GM12878 (cell line): ENCODE data around the gene PLD4. TPM values are rescaled to one million over a fixed set of nuclear protein-coding genes. Genes with fewer than 3 reads are reported as not detected.

Experiments used
- ATAC-seq: fragments of 200-7000 bp; cut with Tn5 transposase; 3 replicates; pipeline ENCODE4 v1.9.1; 2020; ENCODE audit warnings: mild to moderate bottlenecking, moderate library complexity
- BruUV-seq: library from RNA; stranded (reverse); fragments of 400-500 nt; replicated peaks from 2 replicates; lab custom pipeline; 2021; lab: Mats Ljungman, UMichigan
- CTCF ChIA-PET: fragments of 300-600 bp; sonication (Branson Sonifier 250); formaldehyde crosslinking; extraction: SDS; loops from one replicate; lab custom pipeline; 2021; ENCODE audit warnings: inconsistent platforms; lab: Yijun Ruan, JAX
- POLR2A ChIA-PET: fragments of 350-600 bp; formaldehyde crosslinking; extraction: SDS; loops from one replicate; lab custom pipeline; 2021; ENCODE audit warnings: inconsistent platforms; lab: Charles Lee
- RAD21 ChIA-PET: fragments of 300-600 bp; sonication (Branson Sonifier 250); formaldehyde crosslinking; loops from one replicate; lab custom pipeline; 2023; ENCODE audit warnings: antibody characterized with exemption; ENCODE audit not compliant: unreplicated experiment; lab: Charles Lee
- SMC1A ChIA-PET: fragments of 300-600 bp; sonication (Branson Sonifier 250); formaldehyde crosslinking; loops from one replicate; lab custom pipeline; 2023; ENCODE audit not compliant: unreplicated experiment, uncharacterized antibody; lab: Charles Lee
- DNase-seq: peaks from one replicate; pipeline ENCODE4 v3.0.0-alpha.2; 2011; ENCODE audit warnings: low read depth, low spot score
- FAIRE-seq: peaks from 3 replicates; lab custom pipeline; 2011; peaks lifted over from hg19 to GRCh38; lab: Jason Lieb, UNC
- H2AFZ ChIP-seq: 2 replicates; pipeline ENCODE4 v1.6.0; 2011; ENCODE audit warnings: low read depth, low read length, control low read depth; ENCODE audit not compliant: control insufficient read depth
- H3K27ac ChIP-seq: 2 replicates; pipeline ENCODE4 v1.5.1; 2011; ENCODE audit warnings: control low read depth; ENCODE audit not compliant: control insufficient read depth, insufficient read depth
- H3K27me3 ChIP-seq, 2 experiments: replicated peaks in 1 of 2; 2 replicates each; pipeline versions ENCODE4 v1.6.0 to v1.6.1; 2011; ENCODE audit warnings: low read length in 1 of 2; ENCODE audit not compliant: control insufficient read depth in 2 of 2, insufficient read depth in 2 of 2
- H3K36me3 ChIP-seq, 2 experiments: 2 replicates each; pipeline ENCODE4 v1.5.1; 2011; ENCODE audit warnings: low read length in 1 of 2; ENCODE audit not compliant: control insufficient read depth in 2 of 2, insufficient read depth in 2 of 2
- H3K4me1 ChIP-seq: 2 replicates; pipeline ENCODE4 v1.6.1; 2011; ENCODE audit warnings: mild to moderate bottlenecking, low read length, moderate library complexity, mixed read lengths; ENCODE audit not compliant: control insufficient read depth, insufficient read depth
- H3K4me2 ChIP-seq: 2 replicates; pipeline ENCODE4 v1.6.0; 2011; ENCODE audit warnings: control low read depth; ENCODE audit not compliant: control insufficient read depth, insufficient read depth
- H3K4me3 ChIP-seq: fragments of 200-600 bp; sonication (generic); 2 replicates; pipeline ENCODE4 v1.5.1; 2016
- H3K79me2 ChIP-seq: 2 replicates; pipeline ENCODE4 v1.6.0; 2011; ENCODE audit warnings: low read length; ENCODE audit not compliant: control insufficient read depth, insufficient read depth
- H3K9ac ChIP-seq: 2 replicates; pipeline ENCODE4 v1.8.0; 2011; ENCODE audit warnings: low read length, control low read depth, mixed read lengths; ENCODE audit not compliant: control insufficient read depth, insufficient read depth
- H3K9me3 ChIP-seq: replicated peaks from 3 replicates; pipeline ENCODE4 v1.5.1; 2011; ENCODE audit warnings: mild to moderate bottlenecking, low read length; ENCODE audit not compliant: control insufficient read depth, insufficient read depth
- H4K20me1 ChIP-seq: 2 replicates; pipeline ENCODE4 v1.6.0; 2011; ENCODE audit not compliant: control insufficient read depth, insufficient read depth
- CHD2 ChIP-seq: IDR thresholded peaks from 2 replicates; pipeline ENCODE4 v1.6.1; 2011; ENCODE audit warnings: low read depth, low read length, improper control_type of control experiment, borderline replicate concordance
- EZH2 ChIP-seq: IDR thresholded peaks from 2 replicates; pipeline ENCODE4 v1.6.1; 2012; ENCODE audit warnings: low read depth, mild to moderate bottlenecking, control low read depth, inconsistent platforms, low read length, borderline replicate concordance; ENCODE audit not compliant: control insufficient read depth
- MTA3 ChIP-seq: IDR thresholded peaks from 2 replicates; pipeline ENCODE4 v1.6.1; 2012; ENCODE audit warnings: low read length, inconsistent platforms, borderline replicate concordance
- MYB ChIP-seq: fragments of 150-350 bp; IDR thresholded peaks from 2 replicates; pipeline ENCODE4 v1.6.1; 2014; ENCODE audit warnings: mild to moderate bottlenecking, low read depth, low read length, borderline replicate concordance
- RELA ChIP-seq: fragments of 450-650 bp; IDR thresholded peaks from 2 replicates; pipeline ENCODE4 v1.8.0; 2014; ENCODE audit warnings: borderline replicate concordance; ENCODE audit not compliant: partially characterized antibody
- SMARCA5 ChIP-seq: fragments of 450-650 bp; IDR thresholded peaks from 2 replicates; pipeline ENCODE4 v1.6.1; 2017; ENCODE audit warnings: mild to moderate bottlenecking
- STAT3 ChIP-seq: IDR thresholded peaks from 2 replicates; pipeline ENCODE4 v1.6.1; 2011; ENCODE audit warnings: low read depth, low read length, improper control_type of control experiment
- ZBED1 ChIP-seq: IDR thresholded peaks from 2 replicates; pipeline ENCODE4 v1.6.1; 2016; ENCODE audit warnings: borderline replicate concordance
- WGBS: methylation state at CpG from one replicate; pipeline ENCODE4 v1.1.6; 2016; ENCODE audit warnings: low lambda C conversion rate; ENCODE audit not compliant: insufficient replicate concordance, insufficient coverage; ENCODE audit errors: missing lambda C conversion rate; 5-methylcytosine and 5-hydroxymethylcytosine counted together
- in situ Hi-C: fragments of 300-500 bp; cut with MboI; formaldehyde crosslinking; loops from 9 replicates; pipeline ENCODE4 v1.14.3; 2018; ENCODE audit warnings: mixed read lengths
- intact Hi-C: fragments of 100-400 bp; cut with micrococcal nuclease; formaldehyde crosslinking; loops from one replicate; pipeline ENCODE4 v1.14.2; 2022; ENCODE audit not compliant: unreplicated experiment
- polyA plus RNA-seq, 11 experiments: library from polyadenylated mRNA; depleted of rRNA in 4 of 11; unstranded in 6 of 11; stranded (reverse) in 5 of 11; fragments of >200 nt; fragmentation: Nextera tagmentation in 4 of 11; fragmentation: Illumina TruSeq in 1 of 11; extraction: Ambion mirVana in 4 of 11; extraction: Trizol in 1 of 11; gene quantifications; 1 replicate in 1 of 11; 2 replicates in 10 of 11; pipeline versions ENCODE4 v1.2.1 to v1.2.3, GENCODE V29; 2011 to 2016; ENCODE audit warnings: inconsistent platforms in 2 of 11, missing spikeins in 2 of 11, low read depth in 1 of 11
- total RNA-seq, 4 experiments: library from RNA; depleted of rRNA in 3 of 4; stranded (reverse); fragments of >200 nt in 3 of 4; fragmentation: Illumina TruSeq in 1 of 4; extraction: Trizol in 1 of 4; gene quantifications; 2 replicates each; pipeline versions ENCODE4 v1.2.1 to v1.2.3, GENCODE V29; 2013 to 2021
- TF ChIP-seq, protein P1 (sequence below): fragments of 450-650 bp; IDR thresholded peaks from 2 replicates; pipeline ENCODE4 v1.6.1; 2014; ENCODE audit warnings: mild to moderate bottlenecking
- TF ChIP-seq, protein P2 (sequence below): fragments of 450-650 bp; IDR thresholded peaks from 2 replicates; pipeline ENCODE4 v1.6.1; 2017; ENCODE audit warnings: mild to moderate bottlenecking, low read depth, inconsistent platforms; ENCODE audit not compliant: poor library complexity, severe bottlenecking
- TF ChIP-seq, protein P3 (sequence below): fragments of 450-650 bp; IDR thresholded peaks from 2 replicates; pipeline ENCODE4 v1.6.1; 2018; ENCODE audit warnings: mild to moderate bottlenecking, low read depth, moderate library complexity; ENCODE audit not compliant: partially characterized antibody

Gene PLD4
- total and polyA plus RNA-seq, 10 of the 15 experiments (the other 5 are each of a cell fraction or from before 2014, with no cell fraction given), result 0.20 to 57.7 (median 9.9) TPM

DNA sequence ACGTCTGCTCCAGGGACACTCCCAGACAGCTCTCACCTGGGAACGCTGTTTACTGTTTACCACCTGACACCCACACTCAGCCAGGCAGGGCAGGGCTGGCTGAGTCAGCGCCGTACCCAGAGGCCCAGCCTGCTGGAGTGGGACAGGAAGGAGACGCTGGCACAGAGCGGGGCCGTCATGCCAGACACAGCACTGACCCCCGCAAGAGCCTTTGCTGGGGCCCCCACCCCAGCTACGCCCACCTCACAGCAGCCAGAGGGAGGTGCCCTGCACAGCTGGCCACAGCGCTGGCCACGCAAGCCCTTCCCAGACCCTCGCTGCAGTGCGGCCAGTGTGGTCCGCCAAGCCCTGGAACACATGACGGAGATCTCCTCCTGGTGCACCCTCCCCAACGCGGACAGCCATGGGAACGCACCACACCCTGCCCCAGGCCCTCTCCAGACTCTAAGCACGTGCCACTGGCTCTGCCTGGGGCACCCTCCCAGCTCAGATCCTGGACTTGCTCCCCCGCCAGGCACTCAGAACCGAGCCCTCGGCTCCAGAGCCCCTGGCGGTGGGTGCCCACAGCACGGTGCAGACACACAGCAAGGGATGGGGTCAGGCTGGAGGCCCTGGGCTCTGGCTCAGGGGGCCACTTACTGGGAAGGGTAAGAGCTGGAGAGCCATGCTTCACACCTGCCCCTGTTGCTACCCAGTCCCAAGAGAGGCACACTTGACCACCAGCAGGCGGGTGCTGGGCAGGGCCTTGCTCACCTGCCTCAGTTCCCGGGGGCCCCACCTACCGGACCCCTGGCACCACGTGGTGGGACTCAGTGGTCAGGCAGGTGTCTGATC lies 47.8 kb downstream of the PLD4 start (continued):
- TF ChIP-seq, protein P1, sequence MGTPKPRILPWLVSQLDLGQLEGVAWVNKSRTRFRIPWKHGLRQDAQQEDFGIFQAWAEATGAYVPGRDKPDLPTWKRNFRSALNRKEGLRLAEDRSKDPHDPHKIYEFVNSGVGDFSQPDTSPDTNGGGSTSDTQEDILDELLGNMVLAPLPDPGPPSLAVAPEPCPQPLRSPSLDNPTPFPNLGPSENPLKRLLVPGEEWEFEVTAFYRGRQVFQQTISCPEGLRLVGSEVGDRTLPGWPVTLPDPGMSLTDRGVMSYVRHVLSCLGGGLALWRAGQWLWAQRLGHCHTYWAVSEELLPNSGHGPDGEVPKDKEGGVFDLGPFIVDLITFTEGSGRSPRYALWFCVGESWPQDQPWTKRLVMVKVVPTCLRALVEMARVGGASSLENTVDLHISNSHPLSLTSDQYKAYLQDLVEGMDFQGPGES, result no peak
- no peak for TF ChIP-seq MTA3
- TF ChIP-seq, all 136 proteins: peak for 0

DNA sequence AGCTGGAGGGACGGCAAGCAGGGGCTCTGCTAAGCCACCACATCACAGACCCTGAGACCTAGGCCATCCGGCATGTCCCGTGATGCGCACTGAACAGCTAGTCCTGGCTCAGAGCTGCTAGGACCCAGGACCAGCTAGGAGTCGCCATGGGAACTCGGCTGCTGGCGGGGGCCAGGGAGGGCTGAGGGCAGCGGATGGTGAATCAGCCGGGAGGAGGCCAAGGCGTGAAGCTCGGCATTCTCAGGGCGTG lies 48.4 kb downstream of the PLD4 start:
- H3K4me2 ChIP-seq, result no peak overlapping the region
- TF ChIP-seq RELA, result no peak
- TF ChIP-seq EZH2, result no peak
- no peak for TF ChIP-seq MYB
- no peak for TF ChIP-seq CHD2
- no peak for TF ChIP-seq ZBED1
- TF ChIP-seq, protein P2, sequence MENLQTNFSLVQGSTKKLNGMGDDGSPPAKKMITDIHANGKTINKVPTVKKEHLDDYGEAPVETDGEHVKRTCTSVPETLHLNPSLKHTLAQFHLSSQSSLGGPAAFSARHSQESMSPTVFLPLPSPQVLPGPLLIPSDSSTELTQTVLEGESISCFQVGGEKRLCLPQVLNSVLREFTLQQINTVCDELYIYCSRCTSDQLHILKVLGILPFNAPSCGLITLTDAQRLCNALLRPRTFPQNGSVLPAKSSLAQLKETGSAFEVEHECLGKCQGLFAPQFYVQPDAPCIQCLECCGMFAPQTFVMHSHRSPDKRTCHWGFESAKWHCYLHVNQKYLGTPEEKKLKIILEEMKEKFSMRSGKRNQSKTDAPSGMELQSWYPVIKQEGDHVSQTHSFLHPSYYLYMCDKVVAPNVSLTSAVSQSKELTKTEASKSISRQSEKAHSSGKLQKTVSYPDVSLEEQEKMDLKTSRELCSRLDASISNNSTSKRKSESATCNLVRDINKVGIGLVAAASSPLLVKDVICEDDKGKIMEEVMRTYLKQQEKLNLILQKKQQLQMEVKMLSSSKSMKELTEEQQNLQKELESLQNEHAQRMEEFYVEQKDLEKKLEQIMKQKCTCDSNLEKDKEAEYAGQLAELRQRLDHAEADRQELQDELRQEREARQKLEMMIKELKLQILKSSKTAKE, result no peak
- no peak for TF ChIP-seq STAT3
- TF ChIP-seq, protein P3, sequence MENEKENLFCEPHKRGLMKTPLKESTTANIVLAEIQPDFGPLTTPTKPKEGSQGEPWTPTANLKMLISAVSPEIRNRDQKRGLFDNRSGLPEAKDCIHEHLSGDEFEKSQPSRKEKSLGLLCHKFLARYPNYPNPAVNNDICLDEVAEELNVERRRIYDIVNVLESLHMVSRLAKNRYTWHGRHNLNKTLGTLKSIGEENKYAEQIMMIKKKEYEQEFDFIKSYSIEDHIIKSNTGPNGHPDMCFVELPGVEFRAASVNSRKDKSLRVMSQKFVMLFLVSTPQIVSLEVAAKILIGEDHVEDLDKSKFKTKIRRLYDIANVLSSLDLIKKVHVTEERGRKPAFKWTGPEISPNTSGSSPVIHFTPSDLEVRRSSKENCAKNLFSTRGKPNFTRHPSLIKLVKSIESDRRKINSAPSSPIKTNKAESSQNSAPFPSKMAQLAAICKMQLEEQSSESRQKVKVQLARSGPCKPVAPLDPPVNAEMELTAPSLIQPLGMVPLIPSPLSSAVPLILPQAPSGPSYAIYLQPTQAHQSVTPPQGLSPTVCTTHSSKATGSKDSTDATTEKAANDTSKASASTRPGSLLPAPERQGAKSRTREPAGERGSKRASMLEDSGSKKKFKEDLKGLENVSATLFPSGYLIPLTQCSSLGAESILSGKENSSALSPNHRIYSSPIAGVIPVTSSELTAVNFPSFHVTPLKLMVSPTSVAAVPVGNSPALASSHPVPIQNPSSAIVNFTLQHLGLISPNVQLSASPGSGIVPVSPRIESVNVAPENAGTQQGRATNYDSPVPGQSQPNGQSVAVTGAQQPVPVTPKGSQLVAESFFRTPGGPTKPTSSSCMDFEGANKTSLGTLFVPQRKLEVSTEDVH, result no peak
- no peak for TF ChIP-seq SMARCA5

More for the DNA sequence above, 48.4 kb downstream of the PLD4 start:
- ChIA-PET POLR2A (no interaction called here), RAD21 (interaction anchor here (3.8 kb wide), 1 partner anchor 72 kb away, joined by 26 read pairs; no protein-coding TSS in a partner anchor), SMC1A (interaction anchor here (1.0 kb wide), 1 partner anchor 72 kb away, joined by 5 read pairs; no protein-coding TSS in a partner anchor), CTCF (interaction anchor here (5.0 kb wide), 1 partner anchor 71 kb away, joined by 82 read pairs; no protein-coding TSS in a partner anchor)
- Histone ChIP-seq H3K4me1 (no peaks in the 10 kb centered on the region; the same call in 1 of the 2 replicates), H3K9me3 (no peaks in the 10 kb centered on the region), H4K20me1 (no peaks in the 10 kb centered on the region), H3K79me2 (no peaks in the 10 kb centered on the region), H2AFZ (no peak overlapping the region), H3K27ac (no peak overlapping the region), H3K27me3 (peaks cover 8 to 14% of the 10 kb centered on the region in 2 experiments), H3K9ac (no peak overlapping the region), H3K4me3 (no peak overlapping the region), H3K36me3 (no peaks in the 10 kb centered on the region)
- no TSS peak for BruUV-seq
- no peak for DNase-seq
- no peak for FAIRE-seq
- ATAC-seq, result no peak
- in situ Hi-C loops (no loop called here), intact Hi-C loops (loop anchor here (10.0 kb wide), 1 partner anchor 78 kb away; no protein-coding TSS in a partner anchor)
- WGBS, result 43% methylated on average over 12 of the region's 12 CpGs
